ENCODE results near the gene WDTC1. TPM values are rescaled to one million over a fixed set of nuclear protein-coding genes. Genes with fewer than 3 reads are reported as not detected.

WDTC1 gene
- total and polyA plus RNA-seq, 4 donors = 4.6 to 25.0 (median 19.6) TPM

- no peak for TF ChIP-seq NR2F2 (IDR thresholded peaks at IDR 0.05)
- TF ChIP-seq FOXA2 (IDR thresholded peaks at IDR 0.05) = no peak
- no peak for TF ChIP-seq TAF1 (conservative IDR thresholded peaks at IDR 0.05)
- no peak for TF ChIP-seq SP1 (IDR thresholded peaks at IDR 0.05)
- TF ChIP-seq HNF4A (conservative IDR thresholded peaks at IDR 0.05) = no peak
- TF ChIP-seq RAD21 (IDR thresholded peaks at IDR 0.05) = no peak
- TF ChIP-seq, protein P1, sequence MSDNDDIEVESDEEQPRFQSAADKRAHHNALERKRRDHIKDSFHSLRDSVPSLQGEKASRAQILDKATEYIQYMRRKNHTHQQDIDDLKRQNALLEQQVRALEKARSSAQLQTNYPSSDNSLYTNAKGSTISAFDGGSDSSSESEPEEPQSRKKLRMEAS (IDR thresholded peaks at IDR 0.05) = no peak
- no peak for TF ChIP-seq RXRA (IDR thresholded peaks at IDR 0.05)
- no peak for TF ChIP-seq FOXA1 (IDR thresholded peaks at IDR 0.05)
- TF ChIP-seq, protein P2, sequence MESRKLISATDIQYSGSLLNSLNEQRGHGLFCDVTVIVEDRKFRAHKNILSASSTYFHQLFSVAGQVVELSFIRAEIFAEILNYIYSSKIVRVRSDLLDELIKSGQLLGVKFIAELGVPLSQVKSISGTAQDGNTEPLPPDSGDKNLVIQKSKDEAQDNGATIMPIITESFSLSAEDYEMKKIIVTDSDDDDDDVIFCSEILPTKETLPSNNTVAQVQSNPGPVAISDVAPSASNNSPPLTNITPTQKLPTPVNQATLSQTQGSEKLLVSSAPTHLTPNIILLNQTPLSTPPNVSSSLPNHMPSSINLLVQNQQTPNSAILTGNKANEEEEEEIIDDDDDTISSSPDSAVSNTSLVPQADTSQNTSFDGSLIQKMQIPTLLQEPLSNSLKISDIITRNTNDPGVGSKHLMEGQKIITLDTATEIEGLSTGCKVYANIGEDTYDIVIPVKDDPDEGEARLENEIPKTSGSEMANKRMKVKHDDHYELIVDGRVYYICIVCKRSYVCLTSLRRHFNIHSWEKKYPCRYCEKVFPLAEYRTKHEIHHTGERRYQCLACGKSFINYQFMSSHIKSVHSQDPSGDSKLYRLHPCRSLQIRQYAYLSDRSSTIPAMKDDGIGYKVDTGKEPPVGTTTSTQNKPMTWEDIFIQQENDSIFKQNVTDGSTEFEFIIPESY (IDR thresholded peaks at IDR 0.05) = no peak
- no peak for TF ChIP-seq YY1 (IDR thresholded peaks at IDR 0.05)
- TF ChIP-seq HNF4G (IDR thresholded peaks at IDR 0.05) = no peak
- TF ChIP-seq ATF3 (IDR thresholded peaks at IDR 0.05) = no peak
- no peak for TF ChIP-seq CTCF (IDR thresholded peaks at IDR 0.05; ENCODE audit: low read depth, low read length, missing input control)
- no peak for TF ChIP-seq JUND (IDR thresholded peaks at IDR 0.05)
- TF ChIP-seq, protein P3, sequence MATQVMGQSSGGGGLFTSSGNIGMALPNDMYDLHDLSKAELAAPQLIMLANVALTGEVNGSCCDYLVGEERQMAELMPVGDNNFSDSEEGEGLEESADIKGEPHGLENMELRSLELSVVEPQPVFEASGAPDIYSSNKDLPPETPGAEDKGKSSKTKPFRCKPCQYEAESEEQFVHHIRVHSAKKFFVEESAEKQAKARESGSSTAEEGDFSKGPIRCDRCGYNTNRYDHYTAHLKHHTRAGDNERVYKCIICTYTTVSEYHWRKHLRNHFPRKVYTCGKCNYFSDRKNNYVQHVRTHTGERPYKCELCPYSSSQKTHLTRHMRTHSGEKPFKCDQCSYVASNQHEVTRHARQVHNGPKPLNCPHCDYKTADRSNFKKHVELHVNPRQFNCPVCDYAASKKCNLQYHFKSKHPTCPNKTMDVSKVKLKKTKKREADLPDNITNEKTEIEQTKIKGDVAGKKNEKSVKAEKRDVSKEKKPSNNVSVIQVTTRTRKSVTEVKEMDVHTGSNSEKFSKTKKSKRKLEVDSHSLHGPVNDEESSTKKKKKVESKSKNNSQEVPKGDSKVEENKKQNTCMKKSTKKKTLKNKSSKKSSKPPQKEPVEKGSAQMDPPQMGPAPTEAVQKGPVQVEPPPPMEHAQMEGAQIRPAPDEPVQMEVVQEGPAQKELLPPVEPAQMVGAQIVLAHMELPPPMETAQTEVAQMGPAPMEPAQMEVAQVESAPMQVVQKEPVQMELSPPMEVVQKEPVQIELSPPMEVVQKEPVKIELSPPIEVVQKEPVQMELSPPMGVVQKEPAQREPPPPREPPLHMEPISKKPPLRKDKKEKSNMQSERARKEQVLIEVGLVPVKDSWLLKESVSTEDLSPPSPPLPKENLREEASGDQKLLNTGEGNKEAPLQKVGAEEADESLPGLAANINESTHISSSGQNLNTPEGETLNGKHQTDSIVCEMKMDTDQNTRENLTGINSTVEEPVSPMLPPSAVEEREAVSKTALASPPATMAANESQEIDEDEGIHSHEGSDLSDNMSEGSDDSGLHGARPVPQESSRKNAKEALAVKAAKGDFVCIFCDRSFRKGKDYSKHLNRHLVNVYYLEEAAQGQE (IDR thresholded peaks at IDR 0.05) = no peak
- no peak for TF ChIP-seq EGR1 (IDR thresholded peaks at IDR 0.05; ENCODE audit: low read depth in 2 of 2)
- Histone ChIP-seq H3K4me3 (ENCODE audit: low read depth in 1 of 3, low read length in 3 of 3) (no peak overlapping the region), H3K9me3 (ENCODE audit: control insufficient read depth in 4 of 4, low read length in 3 of 4) (no peaks in the 10 kb centered on the region), H3K27ac (ENCODE audit: low read depth in 1 of 2, low read length in 2 of 2) (no peak overlapping the region), H3K4me1 (ENCODE audit: control insufficient read depth in 4 of 4, insufficient read depth in 4 of 4, low read length in 3 of 4) (peaks cover 0 to 2% (median 0%) of the 10 kb centered on the region in 4 donors), H3K36me3 (ENCODE audit: control insufficient read depth in 4 of 4, insufficient read depth in 3 of 4, low read depth in 1 of 4, low read length in 3 of 4) (peaks cover 12 to 42% (median 16%) of the 10 kb centered on the region in 4 donors), H3K27me3 (ENCODE audit: control insufficient read depth in 4 of 4, insufficient read depth in 4 of 4, low read length in 3 of 4) (no peaks in the 10 kb centered on the region), H3K9ac (ENCODE audit: low read depth in 1 of 2, low read length in 2 of 2) (no peak overlapping the region)
- DNase-seq (ENCODE audit: low spot score) = no peak
- WGBS = 93% methylated on average over 8 of the region's 8 CpGs
Observed at GRCh38 chr1:27330786-27331185, 96.4 kb downstream of the WDTC1 start.

DNA sequence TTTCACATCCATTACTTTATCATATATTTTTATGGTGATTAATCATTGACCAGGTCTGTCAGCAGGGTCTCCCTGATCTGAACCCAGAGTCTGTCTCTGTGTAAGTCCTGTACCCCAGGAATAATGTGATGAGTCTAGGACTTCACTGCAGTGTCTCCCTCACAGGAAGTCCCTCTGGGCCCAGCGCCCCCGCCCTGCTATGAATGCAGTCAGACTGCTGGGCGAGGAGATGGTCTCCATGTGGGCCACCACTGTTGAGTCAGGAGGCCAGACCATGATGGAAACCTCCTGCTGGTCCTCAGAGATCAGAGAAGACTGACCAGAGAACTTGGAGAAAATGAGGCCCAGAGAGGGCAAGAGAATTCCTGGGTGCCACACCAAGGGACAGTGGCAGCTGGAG is 97.0 kb downstream of the WDTC1 start:
- H3K4me3 ChIP-seq (ENCODE audit: low read depth in 1 of 3, low read length in 3 of 3) = no peak overlapping the region
- DNase-seq (ENCODE audit: low spot score) = no peak
- no peaks in the 10 kb centered on the region for H3K27me3 ChIP-seq (ENCODE audit: control insufficient read depth in 4 of 4, insufficient read depth in 4 of 4, low read length in 3 of 4)
- peaks cover 14 to 47% (median 19%) of the 10 kb centered on the region in 4 donors for H3K36me3 ChIP-seq (ENCODE audit: control insufficient read depth in 4 of 4, insufficient read depth in 3 of 4, low read depth in 1 of 4, low read length in 3 of 4)
- peaks cover 0 to 2% (median 0%) of the 10 kb centered on the region in 4 donors for H3K4me1 ChIP-seq (ENCODE audit: control insufficient read depth in 4 of 4, insufficient read depth in 4 of 4, low read length in 3 of 4)
- no peaks in the 10 kb centered on the region for H3K9me3 ChIP-seq (ENCODE audit: control insufficient read depth in 4 of 4, low read length in 3 of 4)
- H3K27ac ChIP-seq (ENCODE audit: low read depth in 1 of 2, low read length in 2 of 2) = no peak overlapping the region
- 93% methylated on average over 3 of the region's 3 CpGs for WGBS
- TF ChIP-seq RXRA (IDR thresholded peaks at IDR 0.05) (no peak), FOXA2 (IDR thresholded peaks at IDR 0.05) (no peak), RAD21 (IDR thresholded peaks at IDR 0.05) (no peak), GABPA (IDR thresholded peaks at IDR 0.05 in 1 of 2, conservative IDR thresholded peaks at IDR 0.05 in 1 of 2) (no peak), HNF4A (conservative IDR thresholded peaks at IDR 0.05) (no peak), CTCF (IDR thresholded peaks at IDR 0.05; ENCODE audit: low read depth, low read length, missing input control) (no peak), SP1 (IDR thresholded peaks at IDR 0.05) (no peak), HNF4G (IDR thresholded peaks at IDR 0.05) (no peak)
- TF ChIP-seq, protein P1 (IDR thresholded peaks at IDR 0.05) = no peak
- TF ChIP-seq, protein P3 (IDR thresholded peaks at IDR 0.05) = no peak
- H3K9ac ChIP-seq (ENCODE audit: low read depth in 1 of 2, low read length in 2 of 2) = no peak overlapping the region
